Smooth muscle cell (in vitro differentiated cells): ENCODE results near the gene PPFIA2. TPM values are rescaled to one million over a fixed set of nuclear protein-coding genes. Genes with fewer than 3 reads are reported as not detected.

Experiments used
- DNase-seq: peaks from one replicate; lab custom pipeline; 2025; ENCODE audit not compliant: unreplicated experiment; lab: John Stamatoyannopoulos, UW
- H2AFZ ChIP-seq: fragments of 200-600 bp; sonication (generic); 2 replicates; pipeline ENCODE4 v1.6.0; 2016; ENCODE audit warnings: antibody characterized with exemption, low read depth, mild to moderate bottlenecking
- H3F3A ChIP-seq: fragments of 200-600 bp; sonication (generic); 2 replicates; pipeline ENCODE4 v1.6.0; 2017; ENCODE audit warnings: antibody characterized with exemption, low read depth
- H3K27ac ChIP-seq: fragments of 200-600 bp; sonication (generic); 2 replicates; pipeline ENCODE4 v1.5.1; 2016; ENCODE audit warnings: low read depth, mild to moderate bottlenecking
- H3K27me3 ChIP-seq: fragments of 200-600 bp; sonication (generic); 2 replicates; pipeline ENCODE4 v1.6.1; 2016; ENCODE audit warnings: low read depth, mild to moderate bottlenecking
- H3K36me3 ChIP-seq: fragments of 200-600 bp; sonication (generic); 2 replicates; pipeline ENCODE4 v1.5.1; 2016; ENCODE audit warnings: low read depth
- H3K4me1 ChIP-seq: fragments of 200-600 bp; sonication (generic); 2 replicates; pipeline ENCODE4 v1.5.1; 2016; ENCODE audit warnings: low read depth
- H3K4me2 ChIP-seq: fragments of 200-600 bp; sonication (generic); 2 replicates; pipeline ENCODE4 v1.6.0; 2016; ENCODE audit warnings: mild to moderate bottlenecking
- H3K4me3 ChIP-seq: fragments of 200-600 bp; sonication (generic); 2 replicates; pipeline ENCODE4 v1.5.1; 2016; ENCODE audit warnings: mild to moderate bottlenecking
- H3K79me2 ChIP-seq: fragments of 200-600 bp; sonication (generic); 2 replicates; pipeline ENCODE4 v1.6.0; 2016; ENCODE audit warnings: low read depth, mild to moderate bottlenecking
- H3K9ac ChIP-seq: fragments of 200-600 bp; sonication (generic); 2 replicates; pipeline ENCODE4 v1.6.0; 2016; ENCODE audit warnings: low read depth
- H3K9me3 ChIP-seq: fragments of 200-600 bp; sonication (generic); replicated peaks from 2 replicates; pipeline ENCODE4 v1.5.1; 2016; ENCODE audit warnings: low read depth
- H4K20me1 ChIP-seq: fragments of 200-600 bp; sonication (generic); 2 replicates; pipeline ENCODE4 v1.6.0; 2016; ENCODE audit warnings: low read depth
- CTCF ChIP-seq: fragments of 200-600 bp; sonication (generic); IDR thresholded peaks from 2 replicates; pipeline ENCODE4 v1.5.1; 2017; ENCODE audit warnings: borderline replicate concordance, mild to moderate bottlenecking, antibody characterized with exemption; ENCODE audit not compliant: insufficient read depth, poor library complexity, severe bottlenecking
- WGBS: methylation state at CpG from one replicate; pipeline ENCODE4 v1.1.7; 2016; ENCODE audit warnings: low lambda C conversion rate; 5-methylcytosine and 5-hydroxymethylcytosine counted together
- polyA plus RNA-seq: library from polyadenylated mRNA; unstranded; fragments of >200 nt; fragmentation: Nextera tagmentation; extraction: Ambion mirVana; gene quantifications from 2 replicates; pipeline ENCODE4 v1.2.1, GENCODE V29; 2016
- total RNA-seq: library from RNA; depleted of rRNA; stranded (reverse); fragments of >200 nt; gene quantifications from 2 replicates; pipeline ENCODE4 v1.2.3, GENCODE V29; 2014

Gene PPFIA2
- total and polyA plus RNA-seq, 2 experiments from 2014 or later: not detected

- Histone ChIP-seq H3K4me3 (no peak overlapping the region), H3K4me2 (no peak overlapping the region), H4K20me1 (no peaks in the 10 kb centered on the region), H3F3A (no peaks in the 10 kb centered on the region), H3K36me3 (no peaks in the 10 kb centered on the region), H3K4me1 (no peaks in the 10 kb centered on the region), H2AFZ (no peak overlapping the region), H3K9ac (no peak overlapping the region), H3K79me2 (no peaks in the 10 kb centered on the region), H3K9me3 (no peaks in the 10 kb centered on the region), H3K27me3 (no peaks in the 10 kb centered on the region), H3K27ac (no peak overlapping the region)
- DNase-seq: no peak
- TF ChIP-seq CTCF: no peak
- WGBS: 91% methylated on average over 3 of the region's 3 CpGs
These were observed 527.4 kb downstream of the PPFIA2 start for GRCh38 chr12:81231574-81232368.

GRCh38 chr12:81229759-81230158, 529.4 kb downstream of the PPFIA2 start:
- Histone ChIP-seq H3K36me3 (no peaks in the 10 kb centered on the region), H3K4me2 (no peak overlapping the region), H3K27ac (no peak overlapping the region), H3K4me3 (no peak overlapping the region), H3K79me2 (no peaks in the 10 kb centered on the region), H4K20me1 (no peaks in the 10 kb centered on the region), H3K4me1 (no peaks in the 10 kb centered on the region), H3K9ac (no peak overlapping the region), H2AFZ (no peak overlapping the region), H3K27me3 (no peaks in the 10 kb centered on the region), H3F3A (no peaks in the 10 kb centered on the region), H3K9me3 (no peaks in the 10 kb centered on the region)
- TF ChIP-seq CTCF: no peak
- no peak for DNase-seq
- 83% methylated on average over 5 of the region's 5 CpGs for WGBS

- no peak overlapping the region for H3K9ac ChIP-seq
- no peaks in the 10 kb centered on the region for H3K79me2 ChIP-seq
- no peaks in the 10 kb centered on the region for H4K20me1 ChIP-seq
- H3K27me3 ChIP-seq: no peaks in the 10 kb centered on the region
- no peak overlapping the region for H3K4me3 ChIP-seq
- no peaks in the 10 kb centered on the region for H3F3A ChIP-seq
- no peak for TF ChIP-seq CTCF
- H2AFZ ChIP-seq: no peak overlapping the region
- H3K4me1 ChIP-seq: no peaks in the 10 kb centered on the region
- no peak overlapping the region for H3K27ac ChIP-seq
- no peak overlapping the region for H3K4me2 ChIP-seq
- no peaks in the 10 kb centered on the region for H3K36me3 ChIP-seq
- DNase-seq: no peak
- 91% methylated on average over 6 of the region's 6 CpGs for WGBS
- H3K9me3 ChIP-seq: no peaks in the 10 kb centered on the region
These were observed 534.5 kb downstream of the PPFIA2 start for GRCh38 chr12:81224626-81225025.
